Neuronal stem cell (in vitro differentiated cells): ENCODE measurements around the gene PGGHG.

Experiments
- DNase-seq: peaks from one replicate; pipeline ENCODE4 v3.0.0-alpha.2; 2013; ENCODE audit warnings: low spot score
- H2AFZ ChIP-seq: one replicate; pipeline ENCODE4 v1.6.1; 2013; ENCODE audit warnings: mild to moderate bottlenecking, low read length, inconsistent platforms
- H2AK5ac ChIP-seq: 2 replicates; pipeline ENCODE4 v1.6.1; 2013; ENCODE audit warnings: low read depth, mild to moderate bottlenecking, inconsistent platforms, low read length, moderate library complexity, mixed read lengths
- H2BK120ac ChIP-seq: 2 replicates; pipeline ENCODE4 v1.6.1; 2013; ENCODE audit warnings: low read depth, mild to moderate bottlenecking, inconsistent platforms, low read length, moderate library complexity, mixed read lengths
- H2BK12ac ChIP-seq: one replicate; pipeline ENCODE4 v1.6.1; 2013; ENCODE audit warnings: low read length, inconsistent platforms
- H2BK15ac ChIP-seq: 2 replicates; pipeline ENCODE4 v1.6.1; 2013; ENCODE audit warnings: mild to moderate bottlenecking, low read length, inconsistent platforms, mixed read lengths
- H2BK5ac ChIP-seq: one replicate; pipeline ENCODE4 v1.6.1; 2013; ENCODE audit warnings: inconsistent platforms, mild to moderate bottlenecking, low read length, moderate library complexity
- H3K14ac ChIP-seq: one replicate; pipeline ENCODE4 v1.6.1; 2013; ENCODE audit warnings: low read length, inconsistent platforms
- H3K18ac ChIP-seq: 2 replicates; pipeline ENCODE4 v1.6.1; 2013; ENCODE audit warnings: low read length, inconsistent platforms
- H3K23ac ChIP-seq: 2 replicates; pipeline ENCODE4 v1.6.1; 2013; ENCODE audit warnings: low read depth, mild to moderate bottlenecking, mixed read lengths, low read length, inconsistent platforms; ENCODE audit not compliant: poor library complexity
- H3K27ac ChIP-seq: replicated peaks from 3 replicates; pipeline ENCODE4 v1.5.1; 2013; ENCODE audit warnings: low read length, inconsistent platforms
- H3K27me3 ChIP-seq, 3 experiments: 2 replicates each; pipeline ENCODE4 v1.6.1; 2013; ENCODE audit warnings: low read length in 3 of 3, mild to moderate bottlenecking in 2 of 3, inconsistent platforms in 1 of 3, low read depth in 1 of 3, mixed read lengths in 1 of 3, moderate library complexity in 1 of 3; ENCODE audit not compliant: control insufficient read depth in 3 of 3, insufficient read depth in 3 of 3
- H3K36me3 ChIP-seq, 2 donors: replicated peaks in 1 of 2; 2 replicates each; pipeline ENCODE4 v1.6.1; 2013; ENCODE audit warnings: low read length in 2 of 2; ENCODE audit not compliant: control insufficient read depth in 2 of 2, insufficient read depth in 2 of 2
- H3K4ac ChIP-seq: 2 replicates; pipeline ENCODE4 v1.6.1; 2013; ENCODE audit warnings: inconsistent platforms, mild to moderate bottlenecking, low read length, moderate library complexity
- H3K4me1 ChIP-seq, 2 donors: 1 replicate in 1 of 2; 2 replicates in 1 of 2; pipeline ENCODE4 v1.6.1; 2013; ENCODE audit warnings: low read length in 2 of 2, low read depth in 1 of 2; ENCODE audit not compliant: control insufficient read depth in 2 of 2, insufficient read depth in 1 of 2
- H3K4me2 ChIP-seq: one replicate; pipeline ENCODE4 v1.6.1; 2013; ENCODE audit warnings: mild to moderate bottlenecking, low read length, inconsistent platforms; ENCODE audit not compliant: insufficient read depth, poor library complexity, severe bottlenecking
- H3K4me3 ChIP-seq, 2 donors: 2 replicates each; pipeline ENCODE4 v1.5.1; 2013; ENCODE audit warnings: low read length in 2 of 2, mild to moderate bottlenecking in 2 of 2, inconsistent platforms in 1 of 2, moderate library complexity in 1 of 2
- H3K79me1 ChIP-seq: one replicate; pipeline ENCODE4 v1.6.1; 2013; ENCODE audit warnings: low read depth, mild to moderate bottlenecking, inconsistent platforms, low read length, moderate library complexity
- H3K9ac ChIP-seq: one replicate; pipeline ENCODE4 v1.6.1; 2013; ENCODE audit warnings: mild to moderate bottlenecking, low read depth, low read length, inconsistent platforms; ENCODE audit not compliant: poor library complexity
- H3K9me3 ChIP-seq, 2 donors: replicated peaks in 1 of 2; 2 replicates each; pipeline versions ENCODE3 to v1.6.1; 2013; ENCODE audit warnings: low read length in 2 of 2, mild to moderate bottlenecking in 2 of 2, inconsistent platforms in 1 of 2, low read depth in 1 of 2, mixed read lengths in 1 of 2, moderate library complexity in 1 of 2; ENCODE audit not compliant: control insufficient read depth in 2 of 2, insufficient read depth in 1 of 2
- H4K8ac ChIP-seq: one replicate; pipeline ENCODE4 v1.6.1; 2013; ENCODE audit warnings: low read depth, mild to moderate bottlenecking, inconsistent platforms, low read length, moderate library complexity
- H4K91ac ChIP-seq: one replicate; pipeline ENCODE4 v1.6.1; 2013; ENCODE audit warnings: low read length, low read depth, mild to moderate bottlenecking, inconsistent platforms; ENCODE audit not compliant: poor library complexity
- WGBS, 2 donors: extraction: QIAGEN DNeasy Blood & Tissue Kit; methylation state at CpG; one replicate each; pipeline ENCODE4 v1.1.7; 2013; ENCODE audit warnings: missing lambda C conversion rate in 2 of 2, mixed read lengths in 1 of 2; ENCODE audit not compliant: insufficient read length in 2 of 2, insufficient replicate concordance in 1 of 2; ENCODE audit errors: extremely low coverage in 2 of 2; 5-methylcytosine and 5-hydroxymethylcytosine counted together

PGGHG gene

DNA sequence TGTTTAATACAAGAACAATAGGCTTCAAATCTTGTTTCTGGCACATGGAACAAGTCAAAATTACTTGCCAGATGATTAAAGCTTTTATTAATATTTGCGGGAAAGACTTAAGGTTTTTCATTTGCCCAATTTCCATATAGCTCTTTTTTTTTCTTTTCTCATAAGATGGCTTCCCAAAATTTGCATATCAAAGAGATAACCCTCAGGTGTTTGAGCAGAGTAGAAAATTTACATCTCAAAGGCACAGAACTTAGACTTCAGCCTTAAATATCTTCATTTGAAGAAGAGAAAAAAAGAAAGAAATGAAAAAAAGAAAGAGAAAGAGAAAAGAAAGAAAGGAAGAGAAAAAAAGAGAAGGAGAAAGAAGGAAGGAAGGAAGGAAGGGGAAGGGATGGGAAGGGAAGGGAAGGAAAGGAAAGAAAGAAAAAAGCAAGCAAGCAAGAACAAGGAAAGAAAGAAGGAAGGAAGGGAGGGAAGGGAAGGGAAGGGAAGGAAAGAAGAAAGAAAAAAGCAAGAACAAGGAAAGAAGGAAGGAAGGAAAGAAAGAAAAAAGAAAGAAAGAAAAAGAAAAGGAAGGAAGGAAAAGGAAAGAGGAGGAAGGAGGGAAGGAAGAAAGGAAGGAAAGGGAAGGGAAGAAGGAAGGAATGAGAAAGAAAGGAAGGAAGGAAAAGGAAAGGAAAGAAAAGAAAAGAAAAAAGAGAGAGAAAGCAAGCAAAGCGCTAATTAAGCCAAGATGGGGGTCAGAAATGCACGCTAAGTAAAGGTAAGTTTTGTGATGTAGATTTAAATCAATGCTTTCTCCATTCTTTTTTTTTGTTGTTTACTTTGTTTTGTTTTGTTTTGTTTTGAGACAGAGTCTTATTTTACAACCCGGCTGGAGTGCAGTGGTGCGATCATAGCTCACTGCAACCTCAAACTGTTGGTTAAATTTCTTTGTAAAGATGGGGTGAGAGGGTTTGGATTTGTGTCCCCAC, 51.9 kb downstream of the PGGHG start:
- Histone ChIP-seq H3K4me3 (no peak overlapping the region), H2AFZ (no peak overlapping the region), H2BK120ac (no peak overlapping the region), H3K18ac (no peak overlapping the region), H2BK12ac (no peak overlapping the region), H3K27ac (no peak overlapping the region), H3K9me3 (no peaks in the 10 kb centered on the region), H3K27me3 (no peaks in the 10 kb centered on the region), H4K91ac (no peak overlapping the region), H2BK5ac (no peak overlapping the region), H2BK15ac (no peak overlapping the region), H3K4me2 (no peak overlapping the region), H3K36me3 (no peaks in the 10 kb centered on the region), H3K4me1 (peaks cover 9 to 25% of the 10 kb centered on the region in 2 donors), H3K23ac (no peak overlapping the region), H3K79me1 (no peaks in the 10 kb centered on the region), H3K14ac (no peak overlapping the region), H3K9ac (no peak overlapping the region), H4K8ac (no peak overlapping the region), H3K4ac (no peak overlapping the region), H2AK5ac (no peak overlapping the region)
- DNase-seq = no peak
- WGBS, 2 donors = no CpG with 5 or more reads among the region's 5 CpGs

DNA sequence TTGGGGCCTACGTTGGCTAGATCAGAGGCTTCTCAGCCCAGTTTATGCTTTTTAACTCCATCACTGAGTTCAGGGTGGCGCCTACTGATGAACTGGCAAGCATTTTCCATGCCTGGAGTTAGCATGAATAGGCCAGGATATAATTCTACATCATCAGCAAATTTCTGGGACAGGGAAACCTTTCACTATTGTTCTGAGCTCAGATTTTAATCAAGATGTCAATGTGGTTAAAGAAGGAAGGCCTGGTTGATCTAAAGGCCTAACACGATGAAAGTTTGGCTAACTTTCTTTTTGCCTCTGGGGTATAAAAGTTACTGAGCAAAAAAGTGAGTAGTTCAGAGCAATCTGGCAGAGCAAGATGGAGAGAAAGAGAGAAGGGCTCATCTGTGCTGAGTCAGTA, 53.4 kb downstream of the PGGHG start:
- no peaks in the 10 kb centered on the region for H3K9me3 ChIP-seq
- no peak overlapping the region for H3K18ac ChIP-seq
- no peak overlapping the region for H2BK5ac ChIP-seq
- H4K8ac ChIP-seq = no peak overlapping the region
- no CpG with 5 or more reads among the region's 3 CpGs for WGBS, 2 donors
- no peaks in the 10 kb centered on the region for H3K36me3 ChIP-seq
- no peak overlapping the region for H4K91ac ChIP-seq
- H2BK15ac ChIP-seq = no peak overlapping the region
- H3K79me1 ChIP-seq = no peaks in the 10 kb centered on the region
- H3K4me2 ChIP-seq = no peak overlapping the region
- peak overlapping the region; percentile 59 for H2AFZ ChIP-seq
- no peak for DNase-seq
- no peak overlapping the region for H3K14ac ChIP-seq
- peaks cover 0 to 12% of the 10 kb centered on the region in 2 donors for H3K4me1 ChIP-seq
- no peak overlapping the region for H2AK5ac ChIP-seq
- peak overlapping the region; percentile 3 for H3K27ac ChIP-seq
- H3K23ac ChIP-seq = no peak overlapping the region
- no peak overlapping the region for H3K4ac ChIP-seq
- no peaks in the 10 kb centered on the region for H3K27me3 ChIP-seq
- no peak overlapping the region for H2BK120ac ChIP-seq
- no peak overlapping the region for H3K4me3 ChIP-seq
- no peak overlapping the region for H2BK12ac ChIP-seq
- H3K9ac ChIP-seq = no peak overlapping the region

DNA sequence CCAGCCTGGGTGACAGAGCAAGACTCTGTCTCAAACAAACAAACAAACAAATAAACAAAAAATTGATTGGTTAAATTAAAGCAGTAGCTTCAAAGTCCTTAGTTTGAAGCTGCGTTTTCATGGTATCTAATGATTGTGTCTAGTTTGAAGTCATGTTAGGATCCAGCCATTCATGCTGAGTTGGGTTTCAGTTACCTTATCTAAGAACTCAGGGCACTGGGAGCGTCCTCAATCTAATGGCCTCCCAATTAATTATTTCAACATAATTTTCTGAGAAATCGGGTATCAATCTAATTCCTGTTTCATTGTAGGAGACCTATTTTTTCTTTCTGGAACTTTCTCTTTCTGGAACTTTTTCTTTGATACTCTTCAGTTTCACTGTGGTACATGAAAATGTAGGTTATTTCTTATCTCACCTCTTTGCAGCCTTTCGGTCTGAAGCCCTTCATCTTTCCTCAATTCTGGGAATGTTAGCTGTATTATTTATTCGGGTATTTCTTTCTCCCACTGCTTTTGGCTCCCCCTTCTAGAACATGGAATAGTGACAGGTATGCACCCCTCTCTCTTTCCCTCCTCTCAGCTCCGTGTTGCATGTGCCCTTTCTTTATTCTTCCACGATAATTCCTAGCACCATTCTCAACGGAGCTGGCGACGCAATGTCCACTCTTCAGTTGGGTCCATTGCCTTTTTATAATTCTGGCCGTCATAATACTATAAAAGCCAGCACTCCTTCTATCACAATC, 56.1 kb downstream of the PGGHG start:
- WGBS, 2 donors = no CpG with 5 or more reads among the region's 11 CpGs
- Histone ChIP-seq H3K36me3 (no peaks in the 10 kb centered on the region), H2BK120ac (no peak overlapping the region), H2BK15ac (no peak overlapping the region), H3K4me3 (no peak overlapping the region), H3K4me1 (peaks cover 0 to 8% of the 10 kb centered on the region in 2 donors), H3K23ac (no peak overlapping the region), H2AK5ac (no peak overlapping the region), H3K9me3 (no peaks in the 10 kb centered on the region), H2AFZ (no peak overlapping the region), H3K27me3 (no peaks in the 10 kb centered on the region), H4K91ac (no peak overlapping the region), H3K79me1 (no peaks in the 10 kb centered on the region), H3K4ac (no peak overlapping the region), H3K4me2 (no peak overlapping the region), H4K8ac (no peak overlapping the region), H3K9ac (no peak overlapping the region), H3K18ac (no peak overlapping the region), H3K14ac (no peak overlapping the region), H3K27ac (no peak overlapping the region), H2BK5ac (no peak overlapping the region), H2BK12ac (no peak overlapping the region)
- DNase-seq = no peak
